ENCODE measurements around the gene ABHD17B. TPM values are rescaled to one million over a fixed set of nuclear protein-coding genes. Genes with fewer than 3 reads are reported as not detected.

Gene ABHD17B
- total and polyA plus RNA-seq, 10 of the 15 experiments (the other 5 are each of a cell fraction or from before 2014, with no cell fraction given) = 3.5 to 21.4 (median 16.6) TPM

DNA sequence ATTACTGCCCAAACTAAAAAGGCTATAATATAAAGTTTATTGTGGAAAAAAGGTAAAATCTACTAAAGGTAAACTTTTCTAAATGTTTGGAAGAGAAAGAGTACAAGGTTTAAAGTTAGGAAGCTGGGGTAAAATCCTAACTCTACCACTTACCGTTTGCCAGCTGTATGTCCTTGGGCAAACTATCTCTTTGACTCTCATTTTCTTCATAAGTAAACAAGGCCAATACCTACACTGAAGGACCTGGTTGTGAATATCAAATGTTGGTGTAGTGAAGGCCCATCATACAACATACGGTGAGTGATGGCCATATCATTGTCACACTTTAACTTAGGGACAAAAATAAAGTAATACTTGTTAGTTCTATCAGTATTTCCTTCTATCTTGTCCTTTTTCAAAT, 34.9 kb downstream of the ABHD17B start (continued):
- no peak for TF ChIP-seq EED (IDR thresholded peaks at IDR 0.05; ENCODE audit: low read depth)

- H3K4me1 ChIP-seq (ENCODE audit: control insufficient read depth, insufficient read depth, low read length) = no peaks in the 10 kb centered on the region
- no peak overlapping the region for H2AFZ ChIP-seq (ENCODE audit: control insufficient read depth, low read depth, low read length)
- no peaks in the 10 kb centered on the region for H4K20me1 ChIP-seq (ENCODE audit: control insufficient read depth, insufficient read depth)
- FAIRE-seq = no peak
- WGBS (ENCODE audit: insufficient coverage, insufficient replicate concordance, low lambda C conversion rate, missing lambda C conversion rate) = 98% methylated on average over 6 of the region's 6 CpGs
- peaks cover 15% of the 10 kb centered on the region for H3K9me3 ChIP-seq (replicated peaks; ENCODE audit: control insufficient read depth, insufficient read depth, low read length)
- intact Hi-C loops (cut with micrococcal nuclease; ENCODE audit: unreplicated experiment) (no loop called here), in situ Hi-C loops (cut with MboI) (no loop called here)
- ChIA-PET CTCF (interaction anchor here (0.7 kb wide), 1 partner anchor 151 kb away, joined by 4 read pairs; no protein-coding TSS in a partner anchor), SMC1A (ENCODE audit: uncharacterized antibody, unreplicated experiment) (interaction anchor here (1.2 to 2.2 kb wide), 2 partner anchors 12 to 16 kb away, joined by 3 to 8 read pairs; no protein-coding TSS in a partner anchor), POLR2A (no interaction called here), RAD21 (ENCODE audit: unreplicated experiment) (no interaction called here)
- no peak overlapping the region for H3K4me2 ChIP-seq (ENCODE audit: control insufficient read depth, insufficient read depth)
- DNase-seq (ENCODE audit: low read depth, low spot score) = no peak
- H3K4me3 ChIP-seq = no peak overlapping the region
- no peak overlapping the region for H3K27ac ChIP-seq (ENCODE audit: control insufficient read depth, insufficient read depth)
- peaks cover 15% of the 10 kb centered on the region for H3K79me2 ChIP-seq (ENCODE audit: control insufficient read depth, insufficient read depth, low read length)
- peaks cover 0 to 6% of the 10 kb centered on the region in 2 experiments; a peak in 1 of 4 replicates for H3K36me3 ChIP-seq (ENCODE audit: control insufficient read depth in 2 of 2, insufficient read depth in 2 of 2, low read length in 1 of 2)
- no peak for ATAC-seq
- no TSS peak for BruUV-seq (replicated peaks)
- no peaks in the 10 kb centered on the region for H3K27me3 ChIP-seq (replicated peaks in 1 of 2; ENCODE audit: control insufficient read depth in 2 of 2, insufficient read depth in 2 of 2, low read length in 1 of 2)
- no peak overlapping the region for H3K9ac ChIP-seq (ENCODE audit: control insufficient read depth, insufficient read depth, low read length)
- TF ChIP-seq BCL3 (IDR thresholded peaks at IDR 0.05; ENCODE audit: borderline replicate concordance, insufficient read depth, low read depth, low read length, poor library complexity, severe bottlenecking) (no peak), MYB (IDR thresholded peaks at IDR 0.05; ENCODE audit: borderline replicate concordance, low read depth, low read length) (no peak), SMC3 (IDR thresholded peaks at IDR 0.05; ENCODE audit: borderline replicate concordance, low read length) (no peak), NFYA (IDR thresholded peaks at IDR 0.05; ENCODE audit: borderline replicate concordance, low read depth, low read length) (no peak), PML (IDR thresholded peaks at IDR 0.05; ENCODE audit: low read length) (no peak), BCLAF1 (IDR thresholded peaks at IDR 0.05) (no peak), SP1 (IDR thresholded peaks at IDR 0.05; ENCODE audit: low read depth, low read length) (no peak), TCF12 (IDR thresholded peaks at IDR 0.05; ENCODE audit: low read depth, low read length) (no peak), RELA (IDR thresholded peaks at IDR 0.05; ENCODE audit: borderline replicate concordance, partially characterized antibody) (no peak), HDAC6 (IDR thresholded peaks at IDR 0.05; ENCODE audit: unreplicated experiment) (no peak), IRF4 (IDR thresholded peaks at IDR 0.05; ENCODE audit: low read depth, low read length) (no peak), BACH1 (IDR thresholded peaks at IDR 0.05; ENCODE audit: borderline replicate concordance) (no peak), ZBTB33 (IDR thresholded peaks at IDR 0.05) (no peak), TAF1 (IDR thresholded peaks at IDR 0.05; ENCODE audit: borderline replicate concordance, low read depth, low read length) (no peak), ATF2 (IDR thresholded peaks at IDR 0.05; ENCODE audit: low read length) (no peak), ATF7 (IDR thresholded peaks at IDR 0.05; ENCODE audit: low read depth) (no peak)
Measured at GRCh38 chr9:71875345-71875744, 35.6 kb downstream of the ABHD17B start.
